PFSK-1 (cell line): ENCODE data around the gene WDR48.

Experiments
- POLR2AphosphoS5 ChIP-seq: IDR thresholded peaks from 2 replicates; pipeline ENCODE4 v1.6.1; 2012; ENCODE audit warnings: low read depth, mild to moderate bottlenecking, control low read depth, low read length, moderate library complexity
- SIN3A ChIP-seq: IDR thresholded peaks from 2 replicates; pipeline ENCODE4 v1.6.1; 2012; ENCODE audit warnings: mild to moderate bottlenecking, low read length, moderate library complexity, borderline replicate concordance; ENCODE audit not compliant: insufficient read depth
- TAF1 ChIP-seq: IDR thresholded peaks from 2 replicates; pipeline ENCODE4 v1.6.1; 2012; ENCODE audit warnings: low read length, control low read depth, borderline replicate concordance; ENCODE audit not compliant: insufficient read depth
- TF ChIP-seq, protein P1 (sequence below), 2 experiments: IDR thresholded peaks; 2 replicates each; pipeline versions ENCODE4 v1.6.1 to v1.8.0; 2011 to 2012; ENCODE audit warnings: low read depth in 2 of 2, low read length in 2 of 2, control low read depth in 1 of 2, inconsistent platforms in 1 of 2, mild to moderate bottlenecking in 1 of 2, moderate library complexity in 1 of 2; ENCODE audit not compliant: insufficient read depth in 1 of 2

DNA sequence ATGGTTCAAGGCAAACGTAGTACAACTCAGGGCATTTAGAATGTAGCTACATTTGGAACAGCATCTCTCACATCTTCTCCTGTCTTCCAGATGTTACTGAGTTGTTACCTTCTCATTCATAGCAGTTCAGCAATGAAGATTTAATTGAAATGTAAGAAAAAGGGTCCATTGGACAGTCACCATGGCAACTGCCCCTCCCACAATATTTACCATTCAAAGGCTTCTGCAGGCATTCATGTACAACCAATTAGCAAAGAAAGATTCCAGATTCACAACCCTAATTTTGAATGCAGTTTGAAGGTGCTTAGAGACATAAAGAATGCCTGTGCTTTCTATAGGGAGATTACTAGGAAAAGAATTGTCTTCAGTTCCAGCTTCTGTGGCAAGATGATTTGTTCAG, 22.3 kb upstream of the WDR48 start:
- no peak for TF ChIP-seq POLR2AphosphoS5
- no peak for TF ChIP-seq TAF1
- no peak for TF ChIP-seq SIN3A
- TF ChIP-seq, protein P1, sequence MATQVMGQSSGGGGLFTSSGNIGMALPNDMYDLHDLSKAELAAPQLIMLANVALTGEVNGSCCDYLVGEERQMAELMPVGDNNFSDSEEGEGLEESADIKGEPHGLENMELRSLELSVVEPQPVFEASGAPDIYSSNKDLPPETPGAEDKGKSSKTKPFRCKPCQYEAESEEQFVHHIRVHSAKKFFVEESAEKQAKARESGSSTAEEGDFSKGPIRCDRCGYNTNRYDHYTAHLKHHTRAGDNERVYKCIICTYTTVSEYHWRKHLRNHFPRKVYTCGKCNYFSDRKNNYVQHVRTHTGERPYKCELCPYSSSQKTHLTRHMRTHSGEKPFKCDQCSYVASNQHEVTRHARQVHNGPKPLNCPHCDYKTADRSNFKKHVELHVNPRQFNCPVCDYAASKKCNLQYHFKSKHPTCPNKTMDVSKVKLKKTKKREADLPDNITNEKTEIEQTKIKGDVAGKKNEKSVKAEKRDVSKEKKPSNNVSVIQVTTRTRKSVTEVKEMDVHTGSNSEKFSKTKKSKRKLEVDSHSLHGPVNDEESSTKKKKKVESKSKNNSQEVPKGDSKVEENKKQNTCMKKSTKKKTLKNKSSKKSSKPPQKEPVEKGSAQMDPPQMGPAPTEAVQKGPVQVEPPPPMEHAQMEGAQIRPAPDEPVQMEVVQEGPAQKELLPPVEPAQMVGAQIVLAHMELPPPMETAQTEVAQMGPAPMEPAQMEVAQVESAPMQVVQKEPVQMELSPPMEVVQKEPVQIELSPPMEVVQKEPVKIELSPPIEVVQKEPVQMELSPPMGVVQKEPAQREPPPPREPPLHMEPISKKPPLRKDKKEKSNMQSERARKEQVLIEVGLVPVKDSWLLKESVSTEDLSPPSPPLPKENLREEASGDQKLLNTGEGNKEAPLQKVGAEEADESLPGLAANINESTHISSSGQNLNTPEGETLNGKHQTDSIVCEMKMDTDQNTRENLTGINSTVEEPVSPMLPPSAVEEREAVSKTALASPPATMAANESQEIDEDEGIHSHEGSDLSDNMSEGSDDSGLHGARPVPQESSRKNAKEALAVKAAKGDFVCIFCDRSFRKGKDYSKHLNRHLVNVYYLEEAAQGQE (IDR thresholded peaks at IDR 0.05; ENCODE audit: insufficient read depth in 1 of 2, low read depth in 2 of 2, low read length in 2 of 2) = no peak
